GM21528 (cell line): ENCODE results near the gene CCDC201.
"Not testable (repeated sequence)": the region's sequence is repeated elsewhere in the genome, so short reads cannot be mapped to it uniquely, and the experiment has no call there.

Experiments used
- ATAC-seq: cut with Tn5 transposase; IDR thresholded peaks from one replicate; pipeline ENCODE4 v1.9.1; 2021; ENCODE audit warnings: mild to moderate bottlenecking, moderate library complexity; ENCODE audit not compliant: unreplicated experiment, low FRiP score

The CCDC201 gene

DNA sequence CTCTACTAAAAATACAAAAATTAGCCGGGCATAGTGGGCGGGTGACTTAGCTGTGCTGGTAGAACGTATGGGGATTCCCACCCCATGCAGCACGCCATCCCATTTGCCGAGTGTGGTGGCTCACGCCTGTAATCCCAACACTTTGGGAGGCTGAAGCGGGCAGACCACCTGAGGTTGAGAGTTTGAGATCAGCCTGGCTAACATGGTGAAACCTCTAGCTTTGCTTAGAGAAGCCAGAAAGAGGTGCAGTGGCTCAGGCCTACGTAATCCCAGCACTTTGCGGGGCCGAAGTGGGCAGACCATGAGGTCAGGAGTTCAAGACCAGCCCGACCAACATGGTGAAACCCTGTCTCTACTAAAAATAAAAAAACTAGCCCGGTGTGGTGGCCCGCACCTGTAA lies 45.2 kb downstream of the CCDC201 start:
- not testable (repeated sequence) for ATAC-seq

DNA sequence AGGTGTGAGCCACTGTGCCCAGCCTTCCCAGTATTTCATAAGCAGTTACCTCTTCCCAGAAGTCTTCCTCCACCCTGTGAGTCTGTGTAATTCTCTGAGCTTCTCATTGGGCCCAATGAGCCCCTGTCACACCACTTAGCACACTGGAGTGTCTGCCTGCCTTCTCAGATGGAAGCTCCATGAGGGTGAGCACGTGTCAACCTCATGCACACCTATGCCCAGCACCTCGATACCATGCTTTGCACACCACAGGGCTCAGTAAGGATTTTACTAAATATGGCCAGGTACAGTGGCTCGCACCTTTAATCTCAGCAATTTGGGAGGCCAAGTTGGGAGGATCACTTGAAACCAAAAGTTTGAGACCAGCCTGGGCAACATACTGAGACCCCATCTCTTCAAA lies 46.3 kb downstream of the CCDC201 start:
- ATAC-seq: not testable (repeated sequence)

DNA sequence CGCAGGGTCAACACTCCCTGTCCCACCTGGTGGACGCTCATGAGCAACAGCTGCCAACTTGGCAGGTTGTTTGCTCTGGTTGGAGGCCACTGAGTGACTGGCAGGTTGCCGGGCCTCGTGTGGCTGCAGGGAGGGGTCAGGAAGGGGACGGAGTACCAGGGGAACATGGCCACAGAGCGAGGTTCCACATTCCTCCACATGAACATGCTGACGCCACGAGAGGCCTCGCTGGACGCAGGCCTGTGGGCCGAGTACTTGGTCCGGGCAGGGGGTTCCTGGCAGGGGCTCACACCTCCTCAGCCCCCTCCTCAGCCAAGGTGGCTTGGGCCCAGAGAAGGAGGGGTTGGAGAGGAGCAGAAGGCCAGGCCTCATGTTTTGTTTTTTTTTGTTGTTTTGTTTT lies 54.1 kb downstream of the CCDC201 start:
- not testable (repeated sequence) for ATAC-seq

DNA sequence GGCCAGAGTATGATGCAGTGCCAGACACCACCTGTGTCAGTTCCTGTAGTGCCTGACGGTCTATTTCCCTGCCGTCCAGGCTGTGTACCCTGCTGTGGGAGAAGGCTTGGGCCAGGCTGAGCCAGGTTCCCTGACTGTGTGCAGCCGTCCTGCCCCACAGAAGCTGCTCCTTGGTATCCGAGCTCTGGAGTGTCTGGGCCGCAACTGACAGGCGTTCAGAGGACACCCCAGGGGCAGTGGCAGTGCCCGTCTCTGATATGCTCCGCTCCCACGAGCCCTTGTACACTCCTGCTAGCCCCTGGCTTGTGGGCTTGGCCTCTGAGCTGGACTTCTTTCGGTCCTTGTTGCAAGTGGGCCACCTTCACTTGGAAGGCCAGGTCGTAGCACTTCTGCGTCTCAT lies 55.0 kb downstream of the CCDC201 start:
- ATAC-seq: not testable (repeated sequence)

DNA sequence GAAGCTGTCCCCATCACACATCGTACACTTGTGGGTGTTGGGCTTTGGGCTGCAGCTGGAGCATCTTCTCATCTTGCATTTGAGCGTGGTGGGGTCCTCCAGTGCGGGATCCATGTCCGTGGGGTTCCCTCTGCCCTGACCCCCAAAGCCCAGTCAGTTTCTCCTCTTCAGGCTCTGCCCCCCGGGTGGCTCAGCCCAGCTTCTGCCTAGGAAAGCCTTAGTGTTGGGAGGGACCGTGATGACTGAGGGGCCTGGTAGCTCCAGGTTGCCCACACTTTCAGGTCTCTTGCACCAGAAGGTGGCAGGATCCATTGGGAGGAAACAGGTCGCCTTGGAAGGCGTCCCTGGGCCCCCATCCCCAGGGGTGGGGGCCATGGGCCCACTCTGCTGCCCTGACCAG lies 55.9 kb downstream of the CCDC201 start:
- not testable (repeated sequence) for ATAC-seq

DNA sequence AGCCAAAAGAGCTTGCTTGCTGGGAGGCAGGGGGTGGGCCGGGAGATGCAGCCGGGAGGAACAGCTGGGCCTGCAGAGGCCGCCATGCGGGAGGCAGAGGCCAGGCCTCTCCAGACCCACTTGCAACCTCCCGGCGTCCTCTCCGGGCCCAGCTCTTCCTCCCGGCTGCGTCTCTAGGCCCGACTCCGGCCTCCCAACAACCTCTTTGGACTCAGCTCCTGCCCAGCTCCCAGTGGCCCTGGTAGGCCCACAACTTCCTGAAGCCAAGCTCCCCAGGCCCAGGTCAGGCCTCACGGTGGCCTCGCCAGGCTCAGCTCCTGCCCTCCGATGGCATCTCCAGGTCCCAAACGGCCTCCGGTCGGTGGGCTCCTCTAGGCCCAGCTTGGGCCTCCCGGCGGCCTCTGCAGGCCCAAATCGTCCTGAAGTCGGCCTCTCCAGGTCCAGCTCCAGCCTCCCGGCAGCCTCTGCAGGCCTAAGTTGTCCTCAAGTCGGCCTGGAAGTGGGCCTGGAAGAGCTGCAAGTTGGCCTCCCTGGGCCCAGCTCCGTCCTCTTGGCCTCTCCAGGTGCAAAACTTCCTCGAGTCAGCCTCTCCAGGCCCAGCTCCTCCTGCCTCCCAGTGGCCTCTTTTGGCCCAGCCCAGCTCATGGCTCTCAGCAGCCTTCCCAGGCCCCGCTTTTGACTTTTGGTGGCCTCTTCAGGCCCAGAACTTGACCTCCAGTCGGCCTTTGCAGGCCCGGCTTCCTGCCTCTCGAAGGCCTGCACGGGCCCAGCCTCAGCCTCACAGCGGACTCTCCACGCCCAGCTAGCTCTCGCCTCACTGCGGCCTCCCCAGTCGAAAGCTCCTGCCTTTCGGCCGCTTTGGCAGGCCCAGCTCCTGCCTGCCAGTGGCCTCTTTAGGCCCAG lies 58.4 kb downstream of the CCDC201 start:
- ATAC-seq: not testable (repeated sequence)

DNA sequence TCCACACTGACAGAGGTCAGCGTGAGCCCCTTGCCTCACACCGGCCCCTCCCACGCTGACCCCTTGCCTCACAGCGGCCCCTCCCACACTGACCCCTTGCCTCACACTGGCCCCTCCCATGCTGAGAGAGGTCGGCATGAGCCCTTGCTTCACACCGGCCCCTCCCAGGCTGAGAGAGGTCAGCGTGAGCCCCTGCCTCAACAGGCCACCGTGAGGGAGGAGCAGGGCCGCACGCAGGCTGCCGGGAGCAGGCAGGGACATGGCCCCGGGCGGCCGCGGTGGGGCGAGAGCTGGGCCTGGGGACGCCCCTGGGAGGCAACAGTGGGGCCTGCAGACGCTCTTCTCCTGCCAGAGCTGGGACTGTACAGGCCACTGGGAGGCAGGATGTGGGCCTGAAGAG lies 59.1 kb downstream of the CCDC201 start:
- ATAC-seq: not testable (repeated sequence)

DNA sequence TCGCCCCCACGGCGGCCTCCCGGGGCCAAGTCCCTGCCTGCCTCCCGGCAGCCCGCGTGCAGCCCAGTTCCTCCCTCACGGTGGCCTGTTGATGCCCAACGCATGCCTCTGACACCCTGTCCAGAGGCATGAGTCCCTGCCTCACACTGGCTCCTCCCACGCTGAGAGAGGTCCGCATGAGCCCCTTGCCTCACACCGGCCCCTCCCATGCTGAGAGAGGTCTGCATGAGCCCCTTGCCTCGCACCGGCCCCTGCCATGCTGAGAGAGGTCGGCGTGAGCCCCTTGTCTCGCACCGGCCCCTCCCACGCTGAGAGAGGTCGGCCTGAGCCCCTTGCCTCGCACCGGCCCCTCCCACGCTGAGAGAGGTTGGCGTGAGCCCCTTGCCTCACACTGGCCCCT lies 59.9 kb downstream of the CCDC201 start:
- ATAC-seq: no peak

DNA sequence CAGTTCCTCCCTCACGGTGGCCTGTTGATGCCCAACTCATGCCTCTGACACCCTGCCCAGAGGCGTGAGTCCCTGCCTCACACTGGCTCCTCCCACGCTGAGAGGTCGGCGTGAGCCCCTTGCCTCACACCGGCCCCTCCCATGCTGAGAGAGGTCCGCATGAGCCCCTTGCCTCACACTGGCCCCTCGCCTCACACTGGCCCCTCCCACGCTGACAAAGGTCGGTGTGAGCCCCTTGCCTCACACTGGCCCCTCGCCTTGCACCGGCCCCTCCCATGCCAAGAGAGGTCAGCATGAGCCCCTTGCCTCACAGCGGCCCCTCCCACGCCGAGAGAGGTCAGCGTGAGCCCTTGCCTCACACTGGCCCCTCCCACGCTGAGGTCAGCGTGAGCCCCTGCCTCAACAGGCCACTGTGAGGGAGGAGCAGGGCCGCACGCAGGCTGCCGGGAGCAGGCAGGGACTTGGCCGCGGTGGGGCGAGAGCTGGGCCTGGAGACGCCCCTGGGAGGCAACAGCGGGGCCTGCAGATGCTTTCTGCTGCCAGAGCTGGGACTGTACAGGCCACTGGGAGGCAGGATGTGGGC lies 61.1 kb downstream of the CCDC201 start:
- not testable (repeated sequence) for ATAC-seq

DNA sequence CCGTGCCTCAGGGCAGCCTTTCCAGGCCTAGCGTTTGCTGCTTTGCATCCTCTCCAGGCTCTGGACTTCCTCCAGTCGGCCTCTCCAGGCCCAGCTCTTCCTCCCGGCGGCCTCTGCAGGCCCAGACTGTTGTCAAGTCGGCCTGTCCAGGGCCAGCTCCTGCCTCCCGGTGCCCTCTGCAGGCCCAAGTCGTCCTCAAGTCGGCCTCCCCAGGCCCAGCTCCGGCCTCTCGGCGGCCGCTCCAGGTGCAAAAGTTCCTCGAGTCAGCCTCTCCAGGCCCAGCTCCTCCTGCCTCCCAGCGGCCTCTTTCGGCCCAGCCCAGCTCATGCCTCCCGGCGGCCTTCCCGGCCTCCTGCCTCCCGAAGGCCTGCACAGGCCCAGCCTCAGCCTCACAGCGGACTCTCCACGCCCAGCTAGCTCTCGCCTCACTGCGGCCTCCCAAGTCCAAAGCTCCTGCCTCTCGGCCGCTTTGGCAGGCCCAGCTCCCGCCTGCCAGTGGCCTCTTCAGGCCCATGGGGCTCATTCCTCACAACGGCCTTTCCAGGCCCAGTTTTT lies 62.4 kb downstream of the CCDC201 start:
- ATAC-seq: not testable (repeated sequence)
